ENCODE measurements around the gene E2F3. TPM values are rescaled to one million over a fixed set of nuclear protein-coding genes. Genes with fewer than 3 reads are reported as not detected.

Gene E2F3
- total RNA-seq, 1 donor from 2014 or later = 4.0 TPM

GRCh38 chr6:20433929-20434328 is 32.2 kb downstream of the E2F3 start:
- DNase-seq (ENCODE audit: low read depth in 2 of 2) = no peak

- DNase-seq (ENCODE audit: low read depth in 2 of 2) = no peak
These were observed 33.1 kb downstream of the E2F3 start for GRCh38 chr6:20434766-20435165.

- no peak for DNase-seq (ENCODE audit: low read depth in 2 of 2)
These were observed 35.0 kb downstream of the E2F3 start for GRCh38 chr6:20436719-20437118.

GRCh38 chr6:20437639-20438038 is 36.0 kb downstream of the E2F3 start:
- no peak for DNase-seq (ENCODE audit: low read depth in 2 of 2)

- no peak for DNase-seq (ENCODE audit: low read depth in 2 of 2)
These were observed 36.9 kb downstream of the E2F3 start for GRCh38 chr6:20438462-20439070.

- DNase-seq (ENCODE audit: low read depth in 2 of 2) = no peak
These were observed 37.9 kb downstream of the E2F3 start for GRCh38 chr6:20439558-20439957.

- DNase-seq (ENCODE audit: low read depth in 2 of 2) = no peak
These were observed 38.6 kb downstream of the E2F3 start for GRCh38 chr6:20440296-20440695.

- no peak for DNase-seq (ENCODE audit: low read depth in 2 of 2)
These were observed 39.6 kb downstream of the E2F3 start for GRCh38 chr6:20441236-20441635.

GRCh38 chr6:20441921-20442320 is 40.2 kb downstream of the E2F3 start:
- DNase-seq (ENCODE audit: low read depth in 2 of 2) = no peak

GRCh38 chr6:20444786-20445271 is 43.1 kb downstream of the E2F3 start:
- peak in 1 of 2 donors; percentile 47 for DNase-seq (ENCODE audit: low read depth in 2 of 2)

- no peak for DNase-seq (ENCODE audit: low read depth in 2 of 2)
These were observed 45.5 kb downstream of the E2F3 start for GRCh38 chr6:20447157-20447556.

- peak in 1 of 2 donors; percentile 14 for DNase-seq (ENCODE audit: low read depth in 2 of 2)
These were observed 46.0 kb downstream of the E2F3 start for GRCh38 chr6:20447581-20448132.

- no peak for DNase-seq (ENCODE audit: low read depth in 2 of 2)
These were observed 47.1 kb downstream of the E2F3 start for GRCh38 chr6:20448828-20449227.

- no peak for DNase-seq (ENCODE audit: low read depth in 2 of 2)
These were observed 52.6 kb downstream of the E2F3 start for GRCh38 chr6:20454204-20454824.

GRCh38 chr6:20455251-20455940 is 53.7 kb downstream of the E2F3 start:
- peak; percentile 10 to 82 for DNase-seq (ENCODE audit: low read depth in 2 of 2)

GRCh38 chr6:20458027-20458894 is 56.6 kb downstream of the E2F3 start:
- no peak for DNase-seq (ENCODE audit: low read depth in 2 of 2)

GRCh38 chr6:20459682-20460081 is 58.0 kb downstream of the E2F3 start:
- no peak for DNase-seq (ENCODE audit: low read depth in 2 of 2)

- no peak for DNase-seq (ENCODE audit: low read depth in 2 of 2)
These were observed 59.9 kb downstream of the E2F3 start for GRCh38 chr6:20461576-20461975.

- DNase-seq (ENCODE audit: low read depth in 2 of 2) = no peak
These were observed 61.7 kb downstream of the E2F3 start for GRCh38 chr6:20463396-20463795.

GRCh38 chr6:20464041-20464440 is 62.4 kb downstream of the E2F3 start:
- no peak for DNase-seq (ENCODE audit: low read depth in 2 of 2)

- DNase-seq (ENCODE audit: low read depth in 2 of 2) = no peak
These were observed 63.2 kb downstream of the E2F3 start for GRCh38 chr6:20464847-20465246.
